Tibial artery (tissue), 4 donors: ENCODE results near the gene FBXO42.

ENCODE experiments used
- DNase-seq, 2 donors: peaks; one replicate each; pipeline ENCODE4 v3.0.0-alpha.2; 2019
- H3K27ac ChIP-seq, 2 donors: fragments of 200-600 bp; sonication (generic) in 1 of 2; 1 replicate in 1 of 2; 2 replicates in 1 of 2; pipeline ENCODE4 v1.5.1; 2018 to 2019; ENCODE audit warnings: mild to moderate bottlenecking in 1 of 2
- H3K27me3 ChIP-seq, 2 donors: fragments of 200-600 bp; sonication (generic) in 1 of 2; one replicate each; pipeline versions ENCODE4 v1.5.1 to v1.6.0; 2016 to 2019
- H3K36me3 ChIP-seq, 3 donors: fragments of 200-600 bp; sonication (generic) in 2 of 3; one replicate each; pipeline ENCODE4 v1.5.1; 2016 to 2019; ENCODE audit warnings: mild to moderate bottlenecking in 2 of 3
- H3K4me1 ChIP-seq, 4 donors: fragments of 200-600 bp; sonication (generic) in 2 of 4; 1 replicate in 3 of 4; 2 replicates in 1 of 4; pipeline ENCODE4 v1.5.1; 2016 to 2019
- H3K4me3 ChIP-seq, 2 donors: fragments of 200-600 bp; sonication (generic) in 1 of 2; 1 replicate in 1 of 2; 2 replicates in 1 of 2; pipeline ENCODE4 v1.5.1; 2018 to 2019; ENCODE audit warnings: mild to moderate bottlenecking in 2 of 2
- H3K9me3 ChIP-seq, 3 donors: fragments of 200-600 bp; sonication (generic) in 1 of 3; one replicate each; pipeline ENCODE4 v1.5.1; 2016 to 2019
- CTCF ChIP-seq, 2 experiments: fragments of 200-600 bp in 1 of 2; fragments of 450-650 bp in 1 of 2; IDR thresholded peaks; one replicate each; pipeline ENCODE4 v1.5.1; 2017 to 2019; ENCODE audit warnings: antibody characterized with exemption in 2 of 2, mild to moderate bottlenecking in 1 of 2, moderate library complexity in 1 of 2
- intact Hi-C: fragments of 100-400 bp; cut with DNase I; formaldehyde crosslinking; loops from one replicate; pipeline ENCODE4 v1.15.0; 2023; ENCODE audit warnings: low total_unique reads

Gene FBXO42

GRCh38 chr1:16296643-16297042 is 55.6 kb downstream of the FBXO42 start:
- H3K4me3 ChIP-seq = no peak overlapping the region
- H3K36me3 ChIP-seq = peaks cover 0 to 22% (median 11%) of the 10 kb centered on the region in 3 donors
- intact Hi-C loops = loop anchor here (10.0 kb wide), 1 partner anchor 58 kb away; the partner anchor contains the start of gene FBXO42
- no peak for DNase-seq
- peak overlapping the region; percentile 77 to 80 for H3K27ac ChIP-seq
- H3K27me3 ChIP-seq = no peaks in the 10 kb centered on the region
- peaks cover 0 to 97% (median 54%) of the 10 kb centered on the region in 4 donors for H3K4me1 ChIP-seq
- TF ChIP-seq CTCF (IDR thresholded peaks at IDR 0.05) = no peak
- H3K9me3 ChIP-seq = no peaks in the 10 kb centered on the region

- Histone ChIP-seq H3K4me3 (no peak overlapping the region), H3K9me3 (no peaks in the 10 kb centered on the region), H3K27me3 (no peaks in the 10 kb centered on the region), H3K36me3 (peaks cover 0 to 18% (median 0%) of the 10 kb centered on the region in 3 donors), H3K27ac (peak overlapping the region; percentile 77 to 80), H3K4me1 (peaks cover 0 to 100% (median 61%) of the 10 kb centered on the region in 4 donors)
- TF ChIP-seq CTCF (IDR thresholded peaks at IDR 0.05) = no peak
- no peak for DNase-seq
- intact Hi-C loops = loop anchor here (10.0 kb wide), 1 partner anchor 60 kb away; the partner anchor contains the start of gene FBXO42
These were observed 57.8 kb downstream of the FBXO42 start for GRCh38 chr1:16294219-16295212.

GRCh38 chr1:16293538-16293937 is 58.7 kb downstream of the FBXO42 start:
- Histone ChIP-seq H3K4me1 (peaks cover 0 to 98% (median 52%) of the 10 kb centered on the region in 4 donors), H3K9me3 (no peaks in the 10 kb centered on the region), H3K27me3 (no peaks in the 10 kb centered on the region), H3K4me3 (no peak overlapping the region), H3K27ac (peak overlapping the region; percentile 77 to 80), H3K36me3 (peaks cover 0 to 28% (median 4%) of the 10 kb centered on the region in 3 donors)
- intact Hi-C loops = loop anchor here (10.0 kb wide), 1 partner anchor 61 kb away; the partner anchor contains the start of gene FBXO42
- no peak for DNase-seq
- no peak for TF ChIP-seq CTCF (IDR thresholded peaks at IDR 0.05)

GRCh38 chr1:16292739-16293138 is 59.5 kb downstream of the FBXO42 start:
- intact Hi-C loops = loop anchor here (10.0 kb wide), 1 partner anchor 62 kb away; the partner anchor contains the start of gene FBXO42
- TF ChIP-seq CTCF (IDR thresholded peaks at IDR 0.05) = no peak
- Histone ChIP-seq H3K4me1 (peaks cover 0 to 97% (median 48%) of the 10 kb centered on the region in 4 donors), H3K27ac (peak overlapping the region; percentile 77 to 80), H3K27me3 (no peaks in the 10 kb centered on the region), H3K4me3 (no peak overlapping the region), H3K36me3 (peaks cover 0 to 34% (median 9%) of the 10 kb centered on the region in 3 donors), H3K9me3 (no peaks in the 10 kb centered on the region)
- no peak for DNase-seq

- Histone ChIP-seq H3K27me3 (no peaks in the 10 kb centered on the region), H3K4me3 (no peak overlapping the region), H3K36me3 (peaks cover 7 to 53% (median 15%) of the 10 kb centered on the region in 3 donors), H3K27ac (peak overlapping the region; percentile 77 to 80), H3K4me1 (peaks cover 0 to 96% (median 44%) of the 10 kb centered on the region in 4 donors), H3K9me3 (no peaks in the 10 kb centered on the region)
- intact Hi-C loops = loop anchor here (10.0 kb wide), 1 partner anchor 65 kb away; the partner anchor contains the start of gene FBXO42
- TF ChIP-seq CTCF (IDR thresholded peaks at IDR 0.05) = no peak
- DNase-seq = no peak
These were observed 62.3 kb downstream of the FBXO42 start for GRCh38 chr1:16289959-16290358.
